ENCODE data around the gene WDFY3. TPM values are rescaled to one million over a fixed set of nuclear protein-coding genes. Genes with fewer than 3 reads are reported as not detected.
"Not testable (repeated sequence)": the region's sequence is repeated elsewhere in the genome, so short reads cannot be mapped to it uniquely, and the experiment has no call there.

The WDFY3 gene
- total RNA-seq, 1 donor, result 18.1 TPM

DNA sequence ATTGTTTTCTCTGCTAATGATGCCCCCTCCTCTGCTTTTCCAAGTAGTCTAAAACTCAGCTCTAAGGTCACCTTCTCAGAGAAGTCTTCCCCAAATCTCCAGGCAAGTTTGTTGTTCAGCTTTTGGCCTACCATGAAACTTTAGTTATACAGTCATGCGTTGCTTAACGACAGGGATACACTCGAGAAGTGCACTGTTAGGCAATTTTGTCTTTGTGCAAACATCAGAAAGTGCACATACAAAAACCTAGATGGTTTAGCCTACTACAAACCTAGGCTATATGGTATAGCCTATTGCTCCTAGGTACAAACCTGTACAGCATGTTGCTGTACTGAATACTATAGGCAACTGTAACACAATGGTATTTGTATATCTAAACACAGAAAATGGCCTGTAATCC is 91.9 kb downstream of the WDFY3 start:
- no peaks in the 10 kb centered on the region for H3K9me3 ChIP-seq (ENCODE audit: low read depth, low read length)
- H3K4me1 ChIP-seq (ENCODE audit: insufficient read depth, low read length), result no peaks in the 10 kb centered on the region
- H3K4me3 ChIP-seq (ENCODE audit: low read length), result no peak overlapping the region
- H3K27me3 ChIP-seq (ENCODE audit: insufficient read depth, low read length), result no peaks in the 10 kb centered on the region

DNA sequence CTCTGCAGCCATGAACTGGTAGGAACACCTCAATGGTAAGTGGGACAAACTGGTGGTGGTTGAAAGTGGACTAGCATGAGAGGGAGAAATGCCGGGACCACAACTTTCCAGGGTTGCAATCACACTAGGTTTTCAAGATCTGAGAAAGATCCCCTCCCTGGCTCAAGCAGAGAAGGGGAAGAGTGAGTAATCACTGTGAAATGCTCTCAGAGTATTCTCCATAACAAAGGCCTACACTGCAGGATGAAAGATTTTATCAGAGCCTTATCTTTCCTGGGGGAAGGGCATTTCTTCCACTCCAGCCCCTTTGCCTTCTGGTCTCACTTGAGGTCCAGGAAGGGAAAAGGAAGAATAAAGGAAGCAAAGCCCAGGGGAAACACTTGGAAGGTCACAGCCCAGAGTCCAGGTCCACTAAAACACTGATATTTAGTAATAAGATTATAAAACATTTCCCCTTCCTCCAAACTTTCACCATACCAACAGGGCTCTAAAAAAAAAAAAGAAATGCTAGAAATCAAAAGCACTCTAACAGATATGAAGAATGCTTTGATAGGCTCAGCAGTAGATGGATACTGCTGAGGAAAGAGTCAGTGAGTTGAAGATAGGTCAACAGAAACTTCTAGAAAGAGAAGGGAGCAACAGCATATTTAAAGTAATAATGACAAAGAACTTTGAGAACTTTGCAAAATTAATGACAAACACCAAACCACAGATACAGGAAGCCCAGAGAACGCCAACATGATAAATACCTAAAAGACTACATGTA is 95.9 kb downstream of the WDFY3 start:
- Histone ChIP-seq H3K4me1 (ENCODE audit: insufficient read depth, low read length) (no peaks in the 10 kb centered on the region), H3K4me3 (ENCODE audit: low read length) (no peak overlapping the region), H3K27me3 (ENCODE audit: insufficient read depth, low read length) (no peaks in the 10 kb centered on the region), H3K9me3 (ENCODE audit: low read depth, low read length) (no peaks in the 10 kb centered on the region)

DNA sequence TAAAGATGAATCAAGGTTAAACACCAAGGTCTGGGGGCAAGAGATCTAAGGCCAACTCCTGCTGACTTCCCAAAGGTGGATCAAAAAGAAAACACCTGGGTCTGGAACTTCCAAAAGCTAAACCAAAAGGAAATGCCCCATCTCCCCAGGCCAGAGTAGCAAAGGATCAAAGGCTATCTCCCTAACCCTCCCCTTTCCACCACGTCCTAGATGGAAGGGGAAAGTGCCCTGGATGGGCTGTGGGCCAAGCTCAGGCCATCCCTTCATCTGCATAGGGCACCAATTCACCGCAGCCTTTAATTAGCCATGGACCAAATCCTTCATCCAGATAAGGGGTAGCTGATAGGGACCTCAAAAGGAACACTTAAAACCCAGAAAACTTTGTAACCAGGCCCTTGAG is 100.2 kb downstream of the WDFY3 start:
- Histone ChIP-seq H3K27me3 (ENCODE audit: insufficient read depth, low read length) (no peaks in the 10 kb centered on the region), H3K9me3 (ENCODE audit: low read depth, low read length) (no peaks in the 10 kb centered on the region), H3K4me3 (ENCODE audit: low read length) (no peak overlapping the region), H3K4me1 (ENCODE audit: insufficient read depth, low read length) (no peaks in the 10 kb centered on the region)

DNA sequence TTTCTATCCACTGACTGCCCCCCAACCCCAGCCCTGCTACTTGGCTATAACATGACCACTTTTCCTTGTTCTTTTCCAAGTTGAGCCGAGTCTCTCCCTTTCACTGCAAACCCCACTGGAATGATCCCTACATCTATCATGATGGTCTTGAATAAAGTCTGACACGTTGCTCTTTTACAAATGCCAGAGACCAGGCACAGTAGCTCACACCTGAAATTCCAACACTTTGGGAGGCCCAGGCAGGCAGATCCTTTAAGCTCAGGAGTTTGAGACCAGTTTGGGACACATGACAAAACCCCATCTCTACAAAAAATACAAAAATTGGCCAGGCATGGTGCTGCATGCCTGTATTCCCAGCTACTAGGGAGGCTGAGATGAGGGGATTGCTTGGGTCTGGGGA is 100.9 kb downstream of the WDFY3 start:
- Histone ChIP-seq H3K4me3 (ENCODE audit: low read length) (no peak overlapping the region), H3K4me1 (ENCODE audit: insufficient read depth, low read length) (no peaks in the 10 kb centered on the region), H3K9me3 (ENCODE audit: low read depth, low read length) (no peaks in the 10 kb centered on the region), H3K27me3 (ENCODE audit: insufficient read depth, low read length) (no peaks in the 10 kb centered on the region)

DNA sequence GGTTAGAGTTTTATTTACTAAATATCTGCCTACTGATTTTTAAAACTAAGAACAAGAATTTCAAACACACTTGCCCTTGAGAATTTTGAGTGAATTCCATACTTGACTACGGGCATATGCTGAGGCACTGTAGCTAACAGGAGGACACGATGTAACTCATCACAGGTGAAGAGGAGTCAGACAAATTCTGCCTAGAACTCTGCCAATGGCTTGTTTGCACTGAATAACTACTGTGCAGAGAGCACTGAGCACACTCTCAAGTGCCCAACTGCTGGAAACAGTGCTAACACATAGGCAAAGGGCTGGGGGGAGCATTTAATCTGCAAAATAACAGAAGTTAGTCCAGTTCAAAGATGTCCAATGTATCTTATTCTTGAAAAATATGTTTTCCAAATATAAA is 104.4 kb downstream of the WDFY3 start:
- Histone ChIP-seq H3K4me1 (ENCODE audit: insufficient read depth, low read length) (no peaks in the 10 kb centered on the region), H3K9me3 (ENCODE audit: low read depth, low read length) (no peaks in the 10 kb centered on the region), H3K4me3 (ENCODE audit: low read length) (no peak overlapping the region), H3K27me3 (ENCODE audit: insufficient read depth, low read length) (no peaks in the 10 kb centered on the region)

DNA sequence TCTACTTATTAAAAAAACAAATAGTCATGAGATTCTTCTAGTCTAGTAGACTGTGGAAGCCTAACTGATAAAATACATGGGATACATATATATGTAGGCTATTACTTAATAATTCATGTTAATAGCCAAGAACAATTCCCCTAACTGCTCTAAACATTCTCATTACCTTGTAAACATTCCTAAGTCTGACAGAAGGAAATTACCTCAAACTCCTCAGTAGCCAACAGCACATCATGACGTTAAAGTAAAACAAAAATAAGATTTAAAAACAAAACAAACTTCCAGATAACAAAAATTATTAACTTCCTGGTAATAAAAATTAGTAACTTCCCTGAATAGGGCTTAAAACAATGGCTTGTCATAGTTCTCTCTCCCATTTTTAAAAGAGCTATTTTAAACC is 109.2 kb downstream of the WDFY3 start:
- Histone ChIP-seq H3K4me1 (ENCODE audit: insufficient read depth, low read length) (no peaks in the 10 kb centered on the region), H3K4me3 (ENCODE audit: low read length) (no peak overlapping the region), H3K9me3 (ENCODE audit: low read depth, low read length) (no peaks in the 10 kb centered on the region), H3K27me3 (ENCODE audit: insufficient read depth, low read length) (no peaks in the 10 kb centered on the region)

DNA sequence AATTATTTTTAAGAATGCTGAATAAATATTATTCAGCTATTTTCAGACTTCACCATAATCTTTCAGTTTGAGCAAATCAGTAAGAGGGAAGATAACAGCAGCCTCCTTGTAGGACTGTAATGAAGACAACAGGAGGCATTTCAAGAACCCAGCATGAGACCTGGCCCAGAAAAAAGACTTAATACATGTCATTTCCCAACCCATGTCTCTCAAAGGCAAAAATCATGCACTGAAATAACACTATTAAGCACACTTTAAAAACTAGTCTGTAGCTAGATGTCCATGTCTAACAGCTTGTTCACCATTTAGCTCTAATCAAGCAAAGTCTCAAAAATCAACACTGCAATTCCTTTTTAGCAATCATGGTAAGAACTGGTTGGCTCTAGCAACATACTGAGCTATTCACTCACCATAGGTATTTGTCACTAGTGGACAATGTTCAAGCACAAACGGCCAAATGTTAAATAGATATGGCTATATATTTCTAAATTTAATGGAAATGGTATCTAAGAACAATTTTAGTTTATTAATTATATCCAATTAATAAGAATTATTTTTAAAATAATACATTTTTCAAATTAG is 109.9 kb downstream of the WDFY3 start:
- no peaks in the 10 kb centered on the region for H3K9me3 ChIP-seq (ENCODE audit: low read depth, low read length)
- no peaks in the 10 kb centered on the region for H3K27me3 ChIP-seq (ENCODE audit: insufficient read depth, low read length)
- no peaks in the 10 kb centered on the region for H3K4me1 ChIP-seq (ENCODE audit: insufficient read depth, low read length)
- no peak overlapping the region for H3K4me3 ChIP-seq (ENCODE audit: low read length)

DNA sequence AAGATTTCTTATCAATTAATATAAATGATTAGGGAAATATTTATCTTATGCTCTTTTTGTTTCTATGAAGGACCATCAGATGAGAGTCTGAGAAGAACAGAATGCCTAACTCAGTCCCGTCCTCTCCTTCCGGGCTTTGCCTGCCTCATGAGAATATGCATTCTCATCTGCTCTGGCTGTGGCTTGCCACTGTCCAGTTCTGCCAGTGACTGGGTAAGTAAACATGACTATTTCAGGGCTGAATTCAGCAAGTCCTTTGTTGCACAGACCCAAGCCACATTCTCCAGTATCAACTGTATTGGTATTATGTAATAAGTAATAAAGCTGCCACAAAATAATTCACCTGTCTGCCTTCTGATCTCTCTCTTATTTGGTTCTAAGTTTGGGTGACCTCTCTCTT is 110.7 kb downstream of the WDFY3 start:
- Histone ChIP-seq H3K9me3 (ENCODE audit: low read depth, low read length) (no peaks in the 10 kb centered on the region), H3K4me3 (ENCODE audit: low read length) (no peak overlapping the region), H3K4me1 (ENCODE audit: insufficient read depth, low read length) (no peaks in the 10 kb centered on the region), H3K27me3 (ENCODE audit: insufficient read depth, low read length) (no peaks in the 10 kb centered on the region)

DNA sequence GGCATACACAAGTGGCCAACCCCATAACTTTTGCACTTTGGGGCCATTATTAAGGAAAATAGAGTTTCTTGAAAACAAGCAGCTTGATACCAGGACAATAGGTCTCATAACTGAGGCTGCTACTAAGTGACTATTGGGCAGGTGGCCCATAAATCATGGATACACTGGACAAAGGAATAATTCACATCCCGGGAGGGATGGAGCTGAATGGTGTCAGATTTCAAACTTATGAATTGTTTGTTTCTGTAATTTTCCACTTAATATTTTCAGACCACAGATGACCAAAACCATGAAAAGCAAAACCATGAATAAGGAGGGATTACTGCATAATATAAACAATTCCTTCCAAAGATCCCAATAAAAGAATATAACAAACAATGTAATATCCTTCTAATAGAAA is 114.4 kb downstream of the WDFY3 start:
- H3K4me1 ChIP-seq (ENCODE audit: insufficient read depth, low read length), result no peaks in the 10 kb centered on the region
- no peak overlapping the region for H3K4me3 ChIP-seq (ENCODE audit: low read length)
- no peaks in the 10 kb centered on the region for H3K9me3 ChIP-seq (ENCODE audit: low read depth, low read length)
- no peaks in the 10 kb centered on the region for H3K27me3 ChIP-seq (ENCODE audit: insufficient read depth, low read length)

DNA sequence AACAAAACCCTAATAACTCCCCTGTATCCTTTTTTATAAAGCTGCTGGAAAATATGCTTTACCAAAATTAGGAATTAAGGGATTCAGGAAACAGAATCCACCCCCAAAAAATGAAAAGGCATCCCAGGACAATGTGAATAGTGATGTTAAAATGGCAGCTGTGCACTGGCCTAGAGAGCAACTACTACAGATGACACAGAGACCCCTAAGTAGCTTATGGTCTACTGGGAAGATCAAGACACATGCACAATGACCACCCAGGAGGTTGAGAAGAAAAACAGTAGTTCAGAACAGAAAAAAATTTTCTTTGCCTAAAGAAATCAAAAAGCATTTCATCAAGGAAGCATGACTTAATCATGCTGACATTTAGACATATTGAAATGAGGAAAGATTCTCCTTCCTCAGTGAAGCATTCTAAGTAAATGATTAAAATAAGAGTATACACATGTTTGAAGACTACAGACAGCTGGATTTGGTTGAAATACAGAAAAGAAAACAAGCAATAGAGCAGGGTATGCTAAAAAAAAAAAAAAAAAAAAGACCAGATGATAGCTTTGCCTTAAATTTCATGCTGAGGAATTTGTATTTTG is 117.3 kb downstream of the WDFY3 start:
- Histone ChIP-seq H3K4me1 (ENCODE audit: insufficient read depth, low read length) (no peaks in the 10 kb centered on the region), H3K9me3 (ENCODE audit: low read depth, low read length) (no peaks in the 10 kb centered on the region), H3K4me3 (ENCODE audit: low read length) (no peak overlapping the region), H3K27me3 (ENCODE audit: insufficient read depth, low read length) (no peaks in the 10 kb centered on the region)

DNA sequence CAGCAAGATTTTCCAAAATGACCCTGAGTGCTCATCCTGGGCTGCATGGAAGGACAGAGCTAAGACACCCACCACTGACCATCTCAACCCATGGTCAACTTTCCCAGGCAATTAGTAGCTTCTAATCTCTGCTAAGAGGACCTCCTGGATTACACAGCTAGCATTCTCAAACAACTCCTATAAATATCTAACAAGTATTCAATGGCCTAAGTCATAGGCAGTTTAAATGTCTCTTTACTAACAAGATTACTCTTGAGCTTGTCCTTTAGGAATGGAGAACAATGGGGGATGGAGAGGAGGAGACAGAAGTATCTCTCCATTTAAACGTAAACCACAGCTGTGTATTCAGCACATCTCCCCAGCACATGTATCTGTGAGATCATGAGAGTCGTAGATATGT is 118.1 kb downstream of the WDFY3 start:
- Histone ChIP-seq H3K4me1 (ENCODE audit: insufficient read depth, low read length) (no peaks in the 10 kb centered on the region), H3K4me3 (ENCODE audit: low read length) (no peak overlapping the region), H3K27me3 (ENCODE audit: insufficient read depth, low read length) (no peaks in the 10 kb centered on the region), H3K9me3 (ENCODE audit: low read depth, low read length) (no peaks in the 10 kb centered on the region)

DNA sequence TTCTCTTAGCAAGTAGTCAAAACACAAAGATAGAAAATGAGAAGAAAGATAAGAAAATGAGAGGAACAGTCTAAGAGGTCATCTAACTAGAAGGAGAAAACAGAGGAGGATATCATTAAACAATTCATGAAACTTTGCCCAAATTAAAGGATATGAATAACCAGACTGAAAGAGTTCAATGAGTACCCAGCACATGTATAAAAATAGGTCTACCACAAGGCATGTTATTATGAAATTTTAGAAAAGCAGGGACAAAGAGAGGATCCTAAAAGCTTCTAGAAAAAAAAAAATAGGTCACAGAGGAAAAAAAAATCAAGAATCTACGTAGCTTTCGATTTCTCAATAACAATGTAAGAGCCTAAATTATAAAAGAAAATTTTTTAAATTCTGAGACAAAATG is 118.5 kb downstream of the WDFY3 start:
- Histone ChIP-seq H3K27me3 (ENCODE audit: insufficient read depth, low read length) (no peaks in the 10 kb centered on the region), H3K4me1 (ENCODE audit: insufficient read depth, low read length) (no peaks in the 10 kb centered on the region), H3K9me3 (ENCODE audit: low read depth, low read length) (no peaks in the 10 kb centered on the region), H3K4me3 (ENCODE audit: low read length) (no peak overlapping the region)

DNA sequence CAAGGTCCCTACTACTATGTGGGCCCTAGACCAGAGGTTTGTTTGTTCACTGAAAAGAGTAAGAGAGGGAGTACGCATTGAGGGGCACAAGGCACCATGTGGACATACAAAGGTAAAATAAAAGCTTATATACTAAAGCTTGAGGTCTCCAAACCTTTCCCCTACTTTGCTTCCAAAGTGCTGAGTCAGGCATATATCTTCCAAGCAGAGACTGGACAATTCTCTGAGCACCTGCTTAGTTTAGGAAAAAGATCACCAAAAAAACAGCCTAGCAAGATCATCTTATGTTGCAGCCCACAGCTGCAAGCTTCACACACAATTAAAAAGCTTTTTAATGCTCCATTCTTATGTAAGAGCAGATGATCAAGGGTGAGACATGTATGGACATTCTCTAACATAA is 119.5 kb downstream of the WDFY3 start:
- Histone ChIP-seq H3K9me3 (ENCODE audit: low read depth, low read length) (no peaks in the 10 kb centered on the region), H3K4me1 (ENCODE audit: insufficient read depth, low read length) (no peaks in the 10 kb centered on the region), H3K27me3 (ENCODE audit: insufficient read depth, low read length) (no peaks in the 10 kb centered on the region), H3K4me3 (ENCODE audit: low read length) (no peak overlapping the region)

DNA sequence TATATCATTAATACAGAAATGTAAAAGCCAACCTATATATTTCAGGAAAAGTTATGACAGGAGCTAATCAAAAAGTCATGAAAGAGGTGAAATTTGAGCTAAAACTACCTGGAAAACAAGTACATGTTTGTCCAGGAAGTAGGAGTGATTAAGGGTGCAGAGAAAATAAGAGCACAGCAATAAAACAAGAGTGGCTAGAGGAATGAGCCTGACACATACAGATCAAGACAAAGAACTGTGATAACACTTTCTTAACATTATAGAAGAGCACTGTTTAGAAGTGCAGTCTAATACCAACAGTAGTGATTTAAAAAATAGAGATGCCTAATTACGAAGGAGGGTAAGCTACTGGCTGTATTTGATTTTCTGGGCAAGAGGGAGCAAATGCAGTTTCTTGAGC is 125.1 kb downstream of the WDFY3 start:
- H3K4me1 ChIP-seq (ENCODE audit: insufficient read depth, low read length), result no peaks in the 10 kb centered on the region
- no peak overlapping the region for H3K4me3 ChIP-seq (ENCODE audit: low read length)
- H3K27me3 ChIP-seq (ENCODE audit: insufficient read depth, low read length), result no peaks in the 10 kb centered on the region
- no peaks in the 10 kb centered on the region for H3K9me3 ChIP-seq (ENCODE audit: low read depth, low read length)

DNA sequence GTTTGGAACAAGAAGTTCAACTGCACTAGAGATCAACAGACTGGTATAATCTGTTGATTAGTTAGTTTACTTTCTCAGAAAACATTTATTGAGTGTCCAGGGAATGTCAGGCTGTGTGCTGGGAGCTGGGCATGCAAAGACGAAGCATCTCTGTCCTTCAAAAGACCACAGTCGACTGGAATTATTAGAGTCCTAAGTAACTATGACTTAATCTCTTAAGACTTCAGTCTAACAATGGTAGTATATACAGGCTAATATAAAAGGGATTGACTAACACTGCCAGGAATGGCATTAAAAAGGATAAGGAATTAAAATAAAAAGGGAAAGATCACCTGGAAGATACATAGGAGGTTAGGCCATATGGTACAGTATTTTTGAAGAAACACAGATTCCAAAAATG is 128.7 kb downstream of the WDFY3 start:
- H3K4me1 ChIP-seq (ENCODE audit: insufficient read depth, low read length), result no peaks in the 10 kb centered on the region
- no peaks in the 10 kb centered on the region for H3K27me3 ChIP-seq (ENCODE audit: insufficient read depth, low read length)
- no peak overlapping the region for H3K4me3 ChIP-seq (ENCODE audit: low read length)
- no peaks in the 10 kb centered on the region for H3K9me3 ChIP-seq (ENCODE audit: low read depth, low read length)

DNA sequence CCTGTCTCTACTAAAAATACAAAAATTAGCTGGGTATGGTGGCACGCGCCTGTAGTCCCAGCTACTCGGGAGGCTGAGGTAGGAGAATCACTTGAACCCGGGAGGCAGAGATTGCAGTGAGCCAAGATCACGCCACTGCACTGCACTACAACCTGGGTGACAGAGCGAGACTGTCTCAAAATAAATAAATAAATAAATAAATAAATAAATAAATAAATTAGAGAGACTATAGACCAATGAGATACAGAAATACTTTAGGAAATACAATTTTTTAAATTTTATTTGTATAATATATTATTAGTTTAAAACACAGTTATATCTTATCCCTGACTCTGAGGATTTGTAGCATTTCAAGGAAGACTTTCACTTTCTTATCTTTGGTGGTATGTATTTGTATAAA is 136.9 kb downstream of the WDFY3 start:
- not testable (repeated sequence) for H3K9me3 ChIP-seq (ENCODE audit: low read depth, low read length); H3K4me3 ChIP-seq (ENCODE audit: low read length); H3K4me1 ChIP-seq (ENCODE audit: insufficient read depth, low read length); H3K27me3 ChIP-seq (ENCODE audit: insufficient read depth, low read length)

Data from mononuclear cell (primary cell).